ENCODE measurements around the gene TXNL4B.

GRCh38 chr16:72093448-72094265, at the start of gene TXNL4B, which contains the start of gene DHX38:
- peak; percentile 74 for TF ChIP-seq POLR2AphosphoS5 (IDR thresholded peaks at IDR 0.05; ENCODE audit: low read depth, low read length)
- TF ChIP-seq POLR2A (IDR thresholded peaks at IDR 0.05; ENCODE audit: low read depth, low read length): peak; percentile 67; the same call in 1 of the 2 replicates
- TF ChIP-seq TAF1 (IDR thresholded peaks at IDR 0.05; ENCODE audit: low read depth, low read length): peak; percentile 79; the same call in 1 of the 2 replicates
